Duodenal mucosa (tissue), 2 donors: Measurements from ENCODE around the gene ATXN2L.
"Not testable (repeated sequence)": the region's sequence is repeated elsewhere in the genome, so short reads cannot be mapped to it uniquely, and the experiment has no call there.

Experiments used
- H3K27ac ChIP-seq: one replicate; pipeline ENCODE4 v1.7.0; 2013; ENCODE audit warnings: low read depth, low read length
- H3K27me3 ChIP-seq, 2 donors: one replicate each; pipeline ENCODE4 v1.7.0; 2013; ENCODE audit warnings: low read length in 2 of 2, control low read depth in 1 of 2; ENCODE audit not compliant: insufficient read depth in 2 of 2, control insufficient read depth in 1 of 2
- H3K36me3 ChIP-seq, 2 donors: one replicate each; pipeline ENCODE4 v1.7.0; 2013; ENCODE audit warnings: low read length in 2 of 2, control low read depth in 1 of 2; ENCODE audit not compliant: insufficient read depth in 2 of 2, control insufficient read depth in 1 of 2
- H3K4me1 ChIP-seq, 2 donors: one replicate each; pipeline ENCODE4 v1.7.0; 2013; ENCODE audit warnings: low read length in 2 of 2, control low read depth in 1 of 2; ENCODE audit not compliant: insufficient read depth in 2 of 2, control insufficient read depth in 1 of 2
- H3K4me3 ChIP-seq, 2 donors: one replicate each; pipeline ENCODE4 v1.7.0; 2013; ENCODE audit warnings: low read length in 2 of 2, low read depth in 1 of 2
- H3K9ac ChIP-seq, 2 donors: one replicate each; pipeline ENCODE4 v1.7.0; 2013; ENCODE audit warnings: low read length in 2 of 2, low read depth in 1 of 2
- H3K9me3 ChIP-seq, 2 donors: one replicate each; pipeline ENCODE4 v1.7.0; 2013; ENCODE audit warnings: low read length in 2 of 2, control low read depth in 1 of 2; ENCODE audit not compliant: control insufficient read depth in 1 of 2

ATXN2L gene

GRCh38 chr16:28878083-28878926 lies 55.5 kb downstream of the ATXN2L start, which contains the start of gene ATP2A1:
Gene ATP2A1 (plus strand): TSS chr16:28878488. CDS start chr16:28878672, 184 bp downstream.
- H3K9ac ChIP-seq = peak within 1 kb of the TSS; percentile 16 to 56
- H3K27me3 ChIP-seq = peaks cover 16 to 20% of the 10 kb centered on the region in 2 donors
- peaks cover 8 to 12% of the 10 kb centered on the region in 2 donors for H3K4me1 ChIP-seq
- peak within 1 kb of the TSS; percentile 69 to 81 for H3K4me3 ChIP-seq
- no peaks in the 10 kb centered on the region for H3K9me3 ChIP-seq
- H3K36me3 ChIP-seq = peaks cover 0 to 9% of the 10 kb centered on the region in 2 donors
- no peak within 1 kb of the TSS for H3K27ac ChIP-seq

GRCh38 chr16:28879261-28879840 lies 56.6 kb downstream of the ATXN2L start:
- peaks cover 0 to 3% of the 10 kb centered on the region in 2 donors for H3K36me3 ChIP-seq
- peak overlapping the region; percentile 16 to 56 for H3K9ac ChIP-seq
- H3K27ac ChIP-seq = no peak overlapping the region
- H3K4me3 ChIP-seq = peak overlapping the region; percentile 69 to 81
- H3K9me3 ChIP-seq = no peaks in the 10 kb centered on the region
- peaks cover 20% of the 10 kb centered on the region in 2 donors for H3K27me3 ChIP-seq
- H3K4me1 ChIP-seq = peaks cover 8 to 12% of the 10 kb centered on the region in 2 donors

DNA sequence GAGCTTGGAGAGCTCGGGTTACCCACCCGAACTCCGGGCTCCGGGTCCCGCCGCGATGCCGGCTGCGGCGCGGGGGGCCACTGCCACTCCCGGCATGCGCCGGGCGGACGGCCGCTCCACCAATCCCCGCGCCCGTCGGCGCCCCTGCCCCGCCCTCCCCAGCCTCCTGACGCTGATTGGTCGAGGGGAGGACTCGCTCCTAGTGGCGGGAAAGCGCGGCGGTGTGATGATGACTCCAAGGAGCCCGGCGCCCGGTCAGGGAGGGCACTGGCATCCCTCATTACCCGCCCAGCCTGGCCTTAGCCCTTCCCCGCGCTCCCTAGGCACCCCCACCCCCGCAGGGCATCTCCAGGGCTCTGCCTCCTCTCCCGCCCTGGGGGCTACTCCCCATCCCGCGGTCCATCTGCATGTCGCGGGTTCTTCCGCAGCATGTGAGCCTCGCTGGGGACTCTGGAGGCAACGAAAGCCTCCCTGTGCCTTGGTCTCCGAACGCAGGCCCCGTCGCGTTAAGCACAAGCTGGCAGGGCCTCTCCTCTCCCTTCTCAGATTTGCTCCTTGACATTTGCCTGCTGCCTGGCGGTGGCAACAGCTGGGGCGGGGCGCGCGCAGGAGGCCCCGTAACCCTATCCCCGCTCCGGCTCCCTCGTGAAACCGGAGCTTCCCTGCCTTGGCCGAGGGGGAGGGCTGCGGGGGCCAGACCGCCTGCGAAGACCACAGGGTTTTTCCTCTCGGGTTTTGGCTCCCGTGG lies 57.2 kb downstream of the ATXN2L start:
- H3K36me3 ChIP-seq = no peaks in the 10 kb centered on the region
- H3K4me3 ChIP-seq = peak overlapping the region; percentile 69 to 81
- peak overlapping the region; percentile 16 to 56 for H3K9ac ChIP-seq
- peaks cover 8 to 12% of the 10 kb centered on the region in 2 donors for H3K4me1 ChIP-seq
- peaks cover 20% of the 10 kb centered on the region in 2 donors for H3K27me3 ChIP-seq
- H3K27ac ChIP-seq = no peak overlapping the region
- H3K9me3 ChIP-seq = no peaks in the 10 kb centered on the region

DNA sequence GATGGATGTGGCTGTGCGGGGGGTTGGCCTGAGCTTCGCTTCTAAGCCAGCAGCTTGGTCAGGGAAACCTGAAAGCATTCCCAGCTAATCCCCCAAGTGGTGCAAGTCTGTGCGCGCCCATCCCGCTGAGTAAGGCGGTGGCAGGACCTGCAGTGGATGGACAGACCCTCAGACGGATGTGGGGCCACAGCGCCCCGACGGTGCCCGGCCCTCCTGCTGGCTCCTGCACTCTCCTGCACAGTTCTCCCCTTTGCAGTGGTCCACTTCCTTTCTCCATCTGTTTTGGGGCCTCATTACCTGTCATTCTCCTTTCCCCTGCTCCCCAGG lies 57.8 kb downstream of the ATXN2L start:
- no peaks in the 10 kb centered on the region for H3K9me3 ChIP-seq
- peaks cover 8 to 12% of the 10 kb centered on the region in 2 donors for H3K4me1 ChIP-seq
- H3K27ac ChIP-seq = no peak overlapping the region
- no peaks in the 10 kb centered on the region for H3K36me3 ChIP-seq
- no peak overlapping the region for H3K9ac ChIP-seq
- peak overlapping the region in 1 of 2 donors; percentile 81 for H3K4me3 ChIP-seq
- H3K27me3 ChIP-seq = peaks cover 20% of the 10 kb centered on the region in 2 donors

GRCh38 chr16:28880955-28881354 lies 58.2 kb downstream of the ATXN2L start:
- no peaks in the 10 kb centered on the region for H3K36me3 ChIP-seq
- no peak overlapping the region for H3K27ac ChIP-seq
- H3K4me3 ChIP-seq = no peak overlapping the region
- peaks cover 20% of the 10 kb centered on the region in 2 donors for H3K27me3 ChIP-seq
- H3K9ac ChIP-seq = no peak overlapping the region
- H3K4me1 ChIP-seq = peaks cover 8 to 12% of the 10 kb centered on the region in 2 donors
- no peaks in the 10 kb centered on the region for H3K9me3 ChIP-seq

GRCh38 chr16:28881565-28881964 lies 58.8 kb downstream of the ATXN2L start:
- not testable (repeated sequence) for H3K36me3 ChIP-seq, H3K27ac ChIP-seq, H3K4me3 ChIP-seq, H3K9ac ChIP-seq, H3K9me3 ChIP-seq
- Histone ChIP-seq H3K27me3 (peaks cover 20% of the 10 kb centered on the region in 2 donors), H3K4me1 (peaks cover 8 to 12% of the 10 kb centered on the region in 2 donors)

GRCh38 chr16:28882551-28883160 lies 59.9 kb downstream of the ATXN2L start:
- Histone ChIP-seq H3K9ac (no peak overlapping the region), H3K36me3 (no peaks in the 10 kb centered on the region), H3K27ac (no peak overlapping the region), H3K27me3 (peaks cover 20% of the 10 kb centered on the region in 2 donors), H3K4me1 (peaks cover 8 to 12% of the 10 kb centered on the region in 2 donors), H3K4me3 (no peak overlapping the region), H3K9me3 (no peaks in the 10 kb centered on the region)

GRCh38 chr16:28883221-28883996 lies 60.6 kb downstream of the ATXN2L start:
- Histone ChIP-seq H3K9ac (no peak overlapping the region), H3K4me1 (peaks cover 8 to 12% of the 10 kb centered on the region in 2 donors), H3K27ac (no peak overlapping the region), H3K36me3 (no peaks in the 10 kb centered on the region), H3K4me3 (no peak overlapping the region), H3K27me3 (peaks cover 20% of the 10 kb centered on the region in 2 donors), H3K9me3 (no peaks in the 10 kb centered on the region)

DNA sequence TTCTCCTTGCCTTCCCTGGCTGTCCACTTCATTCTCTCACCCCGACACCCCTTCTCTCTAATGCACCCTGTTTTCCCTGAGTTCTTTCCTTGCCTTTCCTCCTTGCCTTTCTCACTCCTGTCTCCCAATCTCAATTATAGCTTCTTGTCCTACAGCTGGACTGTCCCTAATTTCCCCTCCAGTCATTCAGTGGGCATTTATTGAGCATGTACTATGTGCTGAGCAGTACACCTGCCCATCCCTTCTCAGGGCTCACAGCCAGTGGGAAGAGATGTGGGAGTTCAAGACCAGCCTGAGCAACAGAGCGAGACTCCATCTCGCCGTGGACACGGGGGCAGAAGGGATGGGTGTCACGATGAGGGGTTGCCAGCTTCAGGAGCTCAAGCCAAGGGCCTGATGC lies 61.2 kb downstream of the ATXN2L start:
- peaks cover 20% of the 10 kb centered on the region in 2 donors for H3K27me3 ChIP-seq
- no peak overlapping the region for H3K9ac ChIP-seq
- H3K4me3 ChIP-seq = no peak overlapping the region
- no peaks in the 10 kb centered on the region for H3K9me3 ChIP-seq
- H3K27ac ChIP-seq = no peak overlapping the region
- no peaks in the 10 kb centered on the region for H3K36me3 ChIP-seq
- H3K4me1 ChIP-seq = peaks cover 5 to 11% of the 10 kb centered on the region in 2 donors
